Measurements from ENCODE around the gene CLCNKB.

CLCNKB gene

GRCh38 chr1:16076031-16076864 lies 32.7 kb downstream of the CLCNKB start:
- DNase-seq (ENCODE audit: low spot score), result peak; percentile 89

GRCh38 chr1:16076865-16077238 lies 33.3 kb downstream of the CLCNKB start:
- DNase-seq (ENCODE audit: low spot score), result no peak

GRCh38 chr1:16077406-16078245 lies 34.0 kb downstream of the CLCNKB start:
- no peak for DNase-seq (ENCODE audit: low spot score)

- DNase-seq (ENCODE audit: low spot score), result peak; percentile 75
These were observed 35.5 kb downstream of the CLCNKB start for GRCh38 chr1:16078925-16079656.

GRCh38 chr1:16080422-16081150 lies 37.0 kb downstream of the CLCNKB start:
- DNase-seq (ENCODE audit: low spot score), result no peak

- DNase-seq (ENCODE audit: low spot score), result no peak
These were observed 38.1 kb downstream of the CLCNKB start for GRCh38 chr1:16081636-16082035.

- DNase-seq (ENCODE audit: low spot score), result peak; percentile 70
These were observed 38.9 kb downstream of the CLCNKB start for GRCh38 chr1:16082283-16083038.

- no peak for DNase-seq (ENCODE audit: low spot score)
These were observed 39.9 kb downstream of the CLCNKB start for GRCh38 chr1:16083486-16083885.

GRCh38 chr1:16085522-16085921 lies 41.9 kb downstream of the CLCNKB start:
- DNase-seq (ENCODE audit: low spot score), result no peak

GRCh38 chr1:16087733-16088132 lies 44.2 kb downstream of the CLCNKB start:
- no peak for DNase-seq (ENCODE audit: low spot score)

GRCh38 chr1:16088351-16088911 lies 44.8 kb downstream of the CLCNKB start:
- DNase-seq (ENCODE audit: low spot score), result no peak

GRCh38 chr1:16088996-16089395 lies 45.4 kb downstream of the CLCNKB start:
- no peak for DNase-seq (ENCODE audit: low spot score)

- DNase-seq (ENCODE audit: low spot score), result no peak
These were observed 46.7 kb downstream of the CLCNKB start for GRCh38 chr1:16090076-16090826.

- no peak for DNase-seq (ENCODE audit: low spot score)
These were observed 47.7 kb downstream of the CLCNKB start for GRCh38 chr1:16091296-16091695.

- no peak for DNase-seq (ENCODE audit: low spot score)
These were observed 48.7 kb downstream of the CLCNKB start for GRCh38 chr1:16092097-16092922.

GRCh38 chr1:16092923-16093511 lies 49.4 kb downstream of the CLCNKB start:
- no peak for DNase-seq (ENCODE audit: low spot score)

- no peak for DNase-seq (ENCODE audit: low spot score)
These were observed 50.0 kb downstream of the CLCNKB start for GRCh38 chr1:16093611-16094010.

GRCh38 chr1:16094453-16095158 lies 51.0 kb downstream of the CLCNKB start:
- no peak for DNase-seq (ENCODE audit: low spot score)

All from kidney capillary endothelial cell (primary cell).